Measurements from ENCODE around the gene FANCE. TPM values are rescaled to one million over a fixed set of nuclear protein-coding genes. Genes with fewer than 3 reads are reported as not detected.

Gene FANCE
- total RNA-seq, 1 donor from 2014 or later = 9.3 TPM

- Histone ChIP-seq H3K4me2 (no peak overlapping the region), H3K79me2 (ENCODE audit: low read depth) (peaks cover 44% of the 10 kb centered on the region), H3K27me3 (no peaks in the 10 kb centered on the region), H2AFZ (replicated peaks) (no peak overlapping the region), H3K9me3 (ENCODE audit: low read depth) (no peaks in the 10 kb centered on the region), H3K9ac (no peak overlapping the region), H3F3A (ENCODE audit: low read depth) (peaks cover 79% of the 10 kb centered on the region), H3K36me3 (no peaks in the 10 kb centered on the region), H4K20me1 (ENCODE audit: low read depth) (peaks cover 60% of the 10 kb centered on the region), H3K27ac (peak overlapping the region; percentile 67), H3K4me1 (peaks cover 24% of the 10 kb centered on the region), H3K4me3 (no peak overlapping the region)
- TF ChIP-seq CTCF (IDR thresholded peaks at IDR 0.05) = no peak
- TF ChIP-seq EZH2phosphoT487 (IDR thresholded peaks at IDR 0.05) = no peak
- no peak for TF ChIP-seq EZH2 (IDR thresholded peaks at IDR 0.05)
- no peak for DNase-seq (ENCODE audit: low spot score)
- Mint-ChIP-seq H3K27me3 (ENCODE audit: insufficient read depth, low read depth) (peaks cover 4% of the 10 kb centered on the region), H3K9me3 (no peaks in the 10 kb centered on the region), H3K27ac (no peak overlapping the region), H3K4me1 (peaks cover 35% of the 10 kb centered on the region), H3K4me3 (no peak overlapping the region), H3K36me3 (peaks cover 29% of the 10 kb centered on the region)
Measured at GRCh38 chr6:35473075-35473849, 21.1 kb downstream of the FANCE start.

- Histone ChIP-seq H3K36me3 (no peaks in the 10 kb centered on the region), H3K4me2 (no peak overlapping the region), H2AFZ (replicated peaks) (no peak overlapping the region), H3K27ac (peak overlapping the region; percentile 67), H3K9me3 (ENCODE audit: low read depth) (no peaks in the 10 kb centered on the region), H3K4me1 (peaks cover 24% of the 10 kb centered on the region), H3K9ac (no peak overlapping the region), H3K4me3 (no peak overlapping the region), H3K79me2 (ENCODE audit: low read depth) (peaks cover 39% of the 10 kb centered on the region), H4K20me1 (ENCODE audit: low read depth) (peaks cover 56% of the 10 kb centered on the region), H3K27me3 (no peaks in the 10 kb centered on the region), H3F3A (ENCODE audit: low read depth) (peaks cover 74% of the 10 kb centered on the region)
- peaks cover 4% of the 10 kb centered on the region for H3K27me3 Mint-ChIP-seq (ENCODE audit: insufficient read depth, low read depth)
- no peak for DNase-seq (ENCODE audit: low spot score)
- no peak overlapping the region for H3K4me3 Mint-ChIP-seq
- H3K9me3 Mint-ChIP-seq = no peaks in the 10 kb centered on the region
- H3K4me1 Mint-ChIP-seq = peaks cover 35% of the 10 kb centered on the region
- no peak for TF ChIP-seq EZH2 (IDR thresholded peaks at IDR 0.05)
- peaks cover 29% of the 10 kb centered on the region for H3K36me3 Mint-ChIP-seq
- no peak overlapping the region for H3K27ac Mint-ChIP-seq
Measured at GRCh38 chr6:35473850-35474130, 21.7 kb downstream of the FANCE start.

- TF ChIP-seq EZH2phosphoT487 (IDR thresholded peaks at IDR 0.05) (no peak), EZH2 (IDR thresholded peaks at IDR 0.05) (no peak), CTCF (IDR thresholded peaks at IDR 0.05) (no peak)
- H3F3A ChIP-seq (ENCODE audit: low read depth) = peaks cover 69% of the 10 kb centered on the region
- no peaks in the 10 kb centered on the region for H3K9me3 Mint-ChIP-seq
- H3K9ac ChIP-seq = no peak overlapping the region
- H3K4me2 ChIP-seq = no peak overlapping the region
- H3K4me3 ChIP-seq = no peak overlapping the region
- peaks cover 28% of the 10 kb centered on the region for H3K36me3 Mint-ChIP-seq
- H3K27me3 ChIP-seq = no peaks in the 10 kb centered on the region
- no peaks in the 10 kb centered on the region for H3K36me3 ChIP-seq
- no peaks in the 10 kb centered on the region for H3K9me3 ChIP-seq (ENCODE audit: low read depth)
- peaks cover 34% of the 10 kb centered on the region for H3K4me1 Mint-ChIP-seq
- peak overlapping the region; percentile 67 for H3K27ac ChIP-seq
- H2AFZ ChIP-seq (replicated peaks) = no peak overlapping the region
- H4K20me1 ChIP-seq (ENCODE audit: low read depth) = peaks cover 50% of the 10 kb centered on the region
- H3K4me3 Mint-ChIP-seq = no peak overlapping the region
- H3K27ac Mint-ChIP-seq = peak overlapping the region; percentile 76
- peaks cover 33% of the 10 kb centered on the region for H3K79me2 ChIP-seq (ENCODE audit: low read depth)
- H3K4me1 ChIP-seq = peaks cover 24% of the 10 kb centered on the region
- H3K27me3 Mint-ChIP-seq (ENCODE audit: insufficient read depth, low read depth) = peaks cover 3% of the 10 kb centered on the region
- DNase-seq (ENCODE audit: low spot score) = no peak
Measured at GRCh38 chr6:35474131-35474941, 22.2 kb downstream of the FANCE start.

Measured in neural progenitor cell (in vitro differentiated cells).